IMR-90 (cell line): ENCODE results near the gene SLC25A51. TPM values are rescaled to one million over a fixed set of nuclear protein-coding genes. Genes with fewer than 3 reads are reported as not detected.

Source experiments
- ATAC-seq: fragments of 200-7000 bp; cut with Tn5 transposase; 2 replicates; pipeline ENCODE4 v1.9.1; 2020; ENCODE audit warnings: low read depth, mild to moderate bottlenecking, moderate library complexity
- BruUV-seq: library from RNA; stranded (reverse); fragments of 400-500 nt; replicated peaks from 2 replicates; lab custom pipeline; 2021; lab: Mats Ljungman, UMichigan
- CTCF ChIA-PET: fragments of 300-600 bp; formaldehyde crosslinking; extraction: SDS; loops from one replicate; lab custom pipeline; 2021; ENCODE audit warnings: antibody characterized with exemption; lab: Yijun Ruan, JAX
- POLR2A ChIA-PET: fragments of 300-600 bp; sonication (Branson Sonifier 250); formaldehyde crosslinking; loops from one replicate; lab custom pipeline; 2022; ENCODE audit warnings: antibody characterized with exemption; ENCODE audit not compliant: unreplicated experiment; lab: Charles Lee
- DNase-seq: peaks from one replicate; pipeline ENCODE4 v3.0.0; 2013
- H2AFZ ChIP-seq: replicated peaks from 2 replicates; pipeline ENCODE3; 2013; ENCODE audit warnings: low read length, mild to moderate bottlenecking; ENCODE audit not compliant: poor library complexity
- H2AK5ac ChIP-seq: 2 replicates; pipeline ENCODE4 v1.6.1; 2013; ENCODE audit warnings: low read depth, low read length, inconsistent platforms
- H2AK9ac ChIP-seq: replicated peaks from 2 replicates; pipeline ENCODE3; 2013; ENCODE audit warnings: mild to moderate bottlenecking, low read depth, low read length, moderate library complexity; ENCODE audit not compliant: poor library complexity
- H2BK120ac ChIP-seq: 2 replicates; pipeline ENCODE4 v1.6.1; 2013; ENCODE audit warnings: low read depth, low read length, inconsistent platforms
- H2BK15ac ChIP-seq: 3 replicates; pipeline ENCODE4 v1.6.1; 2013; ENCODE audit warnings: low read depth, low read length, inconsistent platforms
- H2BK20ac ChIP-seq: 2 replicates; pipeline ENCODE4 v1.6.1; 2013; ENCODE audit warnings: low read depth, mild to moderate bottlenecking, inconsistent platforms, low read length, moderate library complexity
- H2BK5ac ChIP-seq: 2 replicates; pipeline ENCODE4 v1.6.1; 2013; ENCODE audit warnings: mild to moderate bottlenecking, low read depth, low read length, inconsistent platforms; ENCODE audit not compliant: poor library complexity, severe bottlenecking
- H3K14ac ChIP-seq: replicated peaks from 2 replicates; pipeline ENCODE4 v1.6.1; 2013; ENCODE audit warnings: low read depth, low read length, inconsistent platforms
- H3K18ac ChIP-seq: 2 replicates; pipeline ENCODE4 v1.6.1; 2013; ENCODE audit warnings: low read depth, low read length, control low read depth
- H3K23ac ChIP-seq: 2 replicates; pipeline ENCODE4 v1.6.1; 2013; ENCODE audit warnings: low read depth, low read length, inconsistent platforms
- H3K27ac ChIP-seq: 2 replicates; pipeline ENCODE4 v1.5.1; 2013; ENCODE audit warnings: mild to moderate bottlenecking, control low read depth, low read length; ENCODE audit not compliant: insufficient read depth
- H3K27me3 ChIP-seq: 2 replicates; pipeline ENCODE4 v1.6.1; 2013; ENCODE audit warnings: low read length; ENCODE audit not compliant: control insufficient read depth, insufficient read depth
- H3K36me3 ChIP-seq: 2 replicates; pipeline ENCODE4 v1.6.1; 2013; ENCODE audit warnings: low read length, mixed read lengths; ENCODE audit not compliant: control insufficient read depth, insufficient read depth
- H3K4ac ChIP-seq: 2 replicates; pipeline ENCODE4 v1.6.1; 2013; ENCODE audit warnings: low read depth, low read length, inconsistent platforms
- H3K4me1 ChIP-seq: 2 replicates; pipeline ENCODE4 v1.6.1; 2013; ENCODE audit warnings: low read length, mixed read lengths; ENCODE audit not compliant: control insufficient read depth, insufficient read depth
- H3K4me2 ChIP-seq: 2 replicates; pipeline ENCODE4 v1.6.1; 2013; ENCODE audit warnings: low read depth, mild to moderate bottlenecking, control low read depth, low read length, moderate library complexity
- H3K4me3 ChIP-seq: 2 replicates; pipeline ENCODE4 v1.5.1; 2013; ENCODE audit warnings: low read depth, mild to moderate bottlenecking, control low read depth, low read length, moderate library complexity; ENCODE audit not compliant: insufficient read depth
- H3K56ac ChIP-seq: 2 replicates; pipeline ENCODE4 v1.6.1; 2013; ENCODE audit warnings: low read length, inconsistent platforms; ENCODE audit not compliant: insufficient read depth; ENCODE audit errors: extremely low read depth
- H3K79me1 ChIP-seq, 2 experiments: 2 replicates each; pipeline ENCODE4 v1.6.1; 2013; ENCODE audit warnings: low read length in 2 of 2, inconsistent platforms in 1 of 2, low read depth in 1 of 2
- H3K9ac ChIP-seq: 2 replicates; pipeline ENCODE4 v1.6.1; 2013; ENCODE audit warnings: low read depth, low read length, control low read depth
- H3K9me1 ChIP-seq: 2 replicates; pipeline ENCODE4 v1.6.1; 2013; ENCODE audit warnings: low read length, inconsistent platforms; ENCODE audit not compliant: insufficient read depth
- H3K9me3 ChIP-seq: 2 replicates; pipeline ENCODE4 v1.6.1; 2013; ENCODE audit warnings: low read length; ENCODE audit not compliant: control insufficient read depth, insufficient read depth
- H4K20me1 ChIP-seq: 2 replicates; pipeline ENCODE4 v1.6.1; 2013; ENCODE audit warnings: low read length, inconsistent platforms; ENCODE audit not compliant: insufficient read depth
- H4K5ac ChIP-seq: 2 replicates; pipeline ENCODE4 v1.6.1; 2013; ENCODE audit warnings: mild to moderate bottlenecking, low read depth, low read length, control low read depth
- H4K8ac ChIP-seq, 2 experiments: 2 replicates each; pipeline ENCODE4 v1.6.1; 2013; ENCODE audit warnings: low read depth in 2 of 2, low read length in 2 of 2, control low read depth in 1 of 2, inconsistent platforms in 1 of 2
- H4K91ac ChIP-seq: 2 replicates; pipeline ENCODE4 v1.6.1; 2013; ENCODE audit warnings: low read depth, low read length, inconsistent platforms; ENCODE audit not compliant: insufficient read depth
- BHLHE40 ChIP-seq: fragments of 150-350 bp; IDR thresholded peaks from 2 replicates; pipeline ENCODE4 v1.6.1; 2016; ENCODE audit warnings: mild to moderate bottlenecking, low read depth, low read length
- CEBPB ChIP-seq: IDR thresholded peaks from 2 replicates; pipeline ENCODE4 v1.6.1; 2012; ENCODE audit warnings: low read depth, low read length, improper control_type of control experiment
- CHD1 ChIP-seq: IDR thresholded peaks from 2 replicates; pipeline ENCODE4 v1.6.1; 2012; ENCODE audit warnings: low read depth, low read length, improper control_type of control experiment
- CTCF ChIP-seq: conservative IDR thresholded peaks from 2 replicates; pipeline ENCODE4 v1.5.1; 2012; ENCODE audit warnings: mild to moderate bottlenecking, low read depth, low read length, improper control_type of control experiment
- ELK1 ChIP-seq: fragments of 150-350 bp; IDR thresholded peaks from 2 replicates; pipeline ENCODE4 v1.6.1; 2016; ENCODE audit warnings: low read depth, mild to moderate bottlenecking, low read length, moderate library complexity, borderline replicate concordance
- FOS ChIP-seq: fragments of 150-350 bp; IDR thresholded peaks from 2 replicates; pipeline ENCODE4 v1.6.1; 2016; ENCODE audit warnings: low read depth, low read length
- MAFK ChIP-seq: IDR thresholded peaks from 2 replicates; pipeline ENCODE4 v1.6.1; 2012; ENCODE audit warnings: low read depth, low read length, improper control_type of control experiment
- MAZ ChIP-seq: IDR thresholded peaks from 2 replicates; pipeline ENCODE4 v1.6.1; 2012; ENCODE audit warnings: low read depth, mild to moderate bottlenecking, low read length, improper control_type of control experiment, moderate library complexity, borderline replicate concordance
- MXI1 ChIP-seq: IDR thresholded peaks from 2 replicates; pipeline ENCODE4 v1.6.1; 2012; ENCODE audit warnings: low read depth, mild to moderate bottlenecking, low read length, moderate library complexity, borderline replicate concordance
- POLR2A ChIP-seq: IDR thresholded peaks from 2 replicates; pipeline ENCODE4 v1.6.1; 2012; ENCODE audit warnings: mild to moderate bottlenecking, low read depth, low read length
- RAD21 ChIP-seq: IDR thresholded peaks from 2 replicates; pipeline ENCODE4 v1.6.1; 2012; ENCODE audit warnings: low read length, improper control_type of control experiment
- RCOR1 ChIP-seq: IDR thresholded peaks from 2 replicates; pipeline ENCODE4 v1.6.1; 2012; ENCODE audit warnings: mild to moderate bottlenecking, low read length, improper control_type of control experiment; ENCODE audit not compliant: insufficient replicate concordance
- RFX5 ChIP-seq: IDR thresholded peaks from 2 replicates; pipeline ENCODE4 v1.8.0; 2012; ENCODE audit warnings: low read depth, mild to moderate bottlenecking, low read length, moderate library complexity
- SMC3 ChIP-seq: fragments of 150-350 bp; IDR thresholded peaks from 2 replicates; pipeline ENCODE4 v1.6.1; 2016; ENCODE audit warnings: low read depth, mild to moderate bottlenecking, antibody characterized with exemption, low read length, moderate library complexity
- USF2 ChIP-seq: fragments of 150-350 bp; IDR thresholded peaks from 2 replicates; pipeline ENCODE4 v1.6.1; 2017; ENCODE audit warnings: mild to moderate bottlenecking, antibody characterized with exemption, low read length, low read depth
- WGBS, 2 experiments: methylation state at CpG; one replicate each; pipeline versions ENCODE4 v1.1.5 to v1.1.7; 2013; ENCODE audit warnings: missing lambda C conversion rate in 2 of 2; ENCODE audit not compliant: insufficient read length in 1 of 2; ENCODE audit errors: extremely low coverage in 2 of 2; 5-methylcytosine and 5-hydroxymethylcytosine counted together
- dilution Hi-C: fragments of 300-500 bp; cut with HindIII; formaldehyde crosslinking; loops from one replicate; pipeline ENCODE4 v1.14.3; 2018; ENCODE audit warnings: low sequenced_read_pairs; ENCODE audit not compliant: unreplicated experiment
- in situ Hi-C: fragments of 300-500 bp; cut with MboI; formaldehyde crosslinking; loops from 3 replicates; pipeline ENCODE4 v1.14.3; 2019; ENCODE audit warnings: low sequenced_read_pairs, inconsistent platforms, mixed read lengths
- intact Hi-C: fragments of 100-400 bp; cut with micrococcal nuclease; formaldehyde crosslinking; loops from 2 replicates; pipeline ENCODE4 v1.10.0; 2022
- polyA plus RNA-seq, 3 experiments: library from polyadenylated mRNA; depleted of rRNA; stranded (reverse); fragments of >200 nt; gene quantifications; 2 replicates each; pipeline ENCODE4 v1.2.3, GENCODE V29; 2012; ENCODE audit warnings: low replicate concordance in 1 of 3
- total RNA-seq: library from RNA; depleted of rRNA; stranded (reverse); fragments of >200 nt; gene quantifications from 2 replicates; pipeline ENCODE4 v1.2.3, GENCODE V29; 2012

Gene SLC25A51
- total and polyA plus RNA-seq, 2 of the 4 experiments (the other 2 are of a cell fraction) = 14.1 to 81.6 TPM

GRCh38 chr9:37919246-37919955 is 15.5 kb upstream of the SLC25A51 start:
- no peak overlapping the region for H3K27ac ChIP-seq
- peaks cover 6% of the 10 kb centered on the region; the same call in 1 of the 2 replicates for H3K9me1 ChIP-seq
- peaks cover 37 to 79% of the 10 kb centered on the region in 2 experiments; a peak in 3 of 4 replicates for H3K79me1 ChIP-seq
- no peak overlapping the region for H3K23ac ChIP-seq
- BruUV-seq = no TSS peak
- no peak overlapping the region for H2AK5ac ChIP-seq
- DNase-seq = no peak
- intact Hi-C loops (no loop called here), dilution Hi-C loops (loop anchor here (25.0 kb wide), 1 partner anchor 468 kb away; the partner anchor contains the start of gene ALDH1B1), in situ Hi-C loops (no loop called here)
- no peak overlapping the region; a peak in 1 of 4 replicates for H4K8ac ChIP-seq
- POLR2A ChIA-PET = no interaction called here
- no peak overlapping the region for H3K4me2 ChIP-seq
- H2BK15ac ChIP-seq = no peak overlapping the region
- H2AFZ ChIP-seq = no peak overlapping the region
- no peaks in the 10 kb centered on the region for H3K27me3 ChIP-seq
- no peak overlapping the region for H2BK20ac ChIP-seq
- ATAC-seq = no peak
- no peak overlapping the region for H3K18ac ChIP-seq
- H3K14ac ChIP-seq = no peak overlapping the region
- H3K4me3 ChIP-seq = no peak overlapping the region
- no peak overlapping the region for H3K56ac ChIP-seq
- H4K5ac ChIP-seq = no peak overlapping the region
- no peaks in the 10 kb centered on the region for H3K9me3 ChIP-seq
- CTCF ChIA-PET = no interaction called here
- H2BK5ac ChIP-seq = no peak overlapping the region
- H3K4me1 ChIP-seq = peaks cover 13% of the 10 kb centered on the region
- H2AK9ac ChIP-seq = no peak overlapping the region
- no peak overlapping the region for H3K4ac ChIP-seq
- H4K20me1 ChIP-seq = peaks cover 17% of the 10 kb centered on the region; the same call in 1 of the 2 replicates
- no peak overlapping the region for H3K9ac ChIP-seq
- 20% methylated on average over 1 of the region's 16 CpGs; no CpG with 5 or more reads in 1 of the 2 experiments for WGBS, 2 experiments
- peaks cover 58% of the 10 kb centered on the region for H3K36me3 ChIP-seq
- H4K91ac ChIP-seq = no peak overlapping the region
- no peak overlapping the region for H2BK120ac ChIP-seq
- no peak for TF ChIP-seq MAZ
- TF ChIP-seq BHLHE40 = no peak
- TF ChIP-seq USF2 = no peak
- TF ChIP-seq CTCF = no peak
- TF ChIP-seq POLR2A = no peak
- TF ChIP-seq CEBPB = no peak
- TF ChIP-seq CHD1 = no peak
- TF ChIP-seq FOS = no peak
- no peak for TF ChIP-seq RAD21
- no peak for TF ChIP-seq SMC3
- no peak for TF ChIP-seq RFX5
- TF ChIP-seq MXI1 = no peak
- TF ChIP-seq RCOR1 = no peak
- TF ChIP-seq ELK1 = no peak
- TF ChIP-seq MAFK = no peak
